ENCODE data around the gene TMEM72.

- TF ChIP-seq CTCF (IDR thresholded peaks at IDR 0.05), result no peak
- TF ChIP-seq POLR2A (IDR thresholded peaks at IDR 0.05), result no peak
Measured at GRCh38 chr10:44933451-44934321, 22.5 kb downstream of the TMEM72 start.
